Measurements from ENCODE around the gene ZNF862.

DNA sequence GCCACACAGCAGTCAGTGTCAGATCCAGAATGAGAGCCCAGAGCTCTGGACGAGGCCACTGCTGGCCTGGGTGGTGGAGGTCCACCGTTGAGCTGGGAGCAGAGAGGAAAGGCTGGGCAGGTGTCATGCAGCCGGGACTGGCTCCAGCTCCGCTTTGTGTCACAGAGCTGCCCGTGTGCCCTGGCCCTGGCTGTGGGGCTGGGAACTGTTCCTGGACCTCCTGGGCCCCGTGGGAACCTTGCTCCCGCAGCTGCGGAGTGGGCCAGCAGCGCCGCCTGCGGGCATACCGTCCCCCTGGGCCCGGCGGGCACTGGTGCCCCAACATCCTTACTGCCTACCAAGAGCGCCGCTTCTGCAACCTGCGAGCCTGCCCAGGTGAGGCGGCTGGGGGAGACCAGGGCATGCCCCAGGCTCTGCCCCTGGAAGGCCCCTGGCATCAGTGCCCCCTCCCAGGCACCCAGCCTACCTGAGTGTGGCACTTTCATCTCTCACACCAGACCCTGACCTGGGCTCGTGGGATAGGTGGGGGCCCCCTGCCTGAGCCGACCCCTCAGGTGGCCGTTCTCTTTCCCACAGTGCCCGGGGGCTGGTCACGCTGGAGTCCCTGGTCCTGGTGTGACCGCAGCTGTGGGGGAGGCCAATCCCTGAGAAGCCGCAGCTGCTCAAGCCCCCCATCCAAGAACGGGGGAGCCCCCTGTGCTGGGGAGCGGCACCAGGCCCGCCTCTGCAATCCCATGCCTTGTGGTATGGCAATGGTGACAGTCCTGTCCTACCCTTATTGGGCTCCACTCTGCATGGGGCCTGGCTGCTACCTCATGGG lies 18.8 kb upstream of the ZNF862 start:
- TF ChIP-seq, protein P1, sequence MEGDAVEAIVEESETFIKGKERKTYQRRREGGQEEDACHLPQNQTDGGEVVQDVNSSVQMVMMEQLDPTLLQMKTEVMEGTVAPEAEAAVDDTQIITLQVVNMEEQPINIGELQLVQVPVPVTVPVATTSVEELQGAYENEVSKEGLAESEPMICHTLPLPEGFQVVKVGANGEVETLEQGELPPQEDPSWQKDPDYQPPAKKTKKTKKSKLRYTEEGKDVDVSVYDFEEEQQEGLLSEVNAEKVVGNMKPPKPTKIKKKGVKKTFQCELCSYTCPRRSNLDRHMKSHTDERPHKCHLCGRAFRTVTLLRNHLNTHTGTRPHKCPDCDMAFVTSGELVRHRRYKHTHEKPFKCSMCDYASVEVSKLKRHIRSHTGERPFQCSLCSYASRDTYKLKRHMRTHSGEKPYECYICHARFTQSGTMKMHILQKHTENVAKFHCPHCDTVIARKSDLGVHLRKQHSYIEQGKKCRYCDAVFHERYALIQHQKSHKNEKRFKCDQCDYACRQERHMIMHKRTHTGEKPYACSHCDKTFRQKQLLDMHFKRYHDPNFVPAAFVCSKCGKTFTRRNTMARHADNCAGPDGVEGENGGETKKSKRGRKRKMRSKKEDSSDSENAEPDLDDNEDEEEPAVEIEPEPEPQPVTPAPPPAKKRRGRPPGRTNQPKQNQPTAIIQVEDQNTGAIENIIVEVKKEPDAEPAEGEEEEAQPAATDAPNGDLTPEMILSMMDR (IDR thresholded peaks at IDR 0.05; ENCODE audit: control extremely low read depth in 1 of 3, insufficient read depth in 1 of 3, low read depth in 1 of 3, low read length in 3 of 3): no peak
- TF ChIP-seq TEAD4 (IDR thresholded peaks at IDR 0.05; ENCODE audit: low read depth, low read length): no peak
- TF ChIP-seq TAF1 (IDR thresholded peaks at IDR 0.05; ENCODE audit: low read depth, low read length): no peak
- no peak for TF ChIP-seq EP300 (IDR thresholded peaks at IDR 0.05; ENCODE audit: borderline replicate concordance in 1 of 2, low read depth in 2 of 2, low read length in 2 of 2)
- TF ChIP-seq, protein P2, sequence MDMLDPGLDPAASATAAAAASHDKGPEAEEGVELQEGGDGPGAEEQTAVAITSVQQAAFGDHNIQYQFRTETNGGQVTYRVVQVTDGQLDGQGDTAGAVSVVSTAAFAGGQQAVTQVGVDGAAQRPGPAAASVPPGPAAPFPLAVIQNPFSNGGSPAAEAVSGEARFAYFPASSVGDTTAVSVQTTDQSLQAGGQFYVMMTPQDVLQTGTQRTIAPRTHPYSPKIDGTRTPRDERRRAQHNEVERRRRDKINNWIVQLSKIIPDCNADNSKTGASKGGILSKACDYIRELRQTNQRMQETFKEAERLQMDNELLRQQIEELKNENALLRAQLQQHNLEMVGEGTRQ (IDR thresholded peaks at IDR 0.05; ENCODE audit: low read length): no peak
- no peak for TF ChIP-seq EZH2 (IDR thresholded peaks at IDR 0.05; ENCODE audit: low read depth, low read length, severe bottlenecking)
- TF ChIP-seq, protein P3, sequence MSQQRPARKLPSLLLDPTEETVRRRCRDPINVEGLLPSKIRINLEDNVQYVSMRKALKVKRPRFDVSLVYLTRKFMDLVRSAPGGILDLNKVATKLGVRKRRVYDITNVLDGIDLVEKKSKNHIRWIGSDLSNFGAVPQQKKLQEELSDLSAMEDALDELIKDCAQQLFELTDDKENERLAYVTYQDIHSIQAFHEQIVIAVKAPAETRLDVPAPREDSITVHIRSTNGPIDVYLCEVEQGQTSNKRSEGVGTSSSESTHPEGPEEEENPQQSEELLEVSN (IDR thresholded peaks at IDR 0.05): no peak
- TF ChIP-seq POLR2A (IDR thresholded peaks at IDR 0.05; ENCODE audit: control extremely low read depth in 1 of 2, low read depth in 2 of 2, low read length in 2 of 2): no peak
- no peak for TF ChIP-seq ASH2L (IDR thresholded peaks at IDR 0.05; ENCODE audit: low read length)
